Lower lobe of right lung (tissue), 2 donors: ENCODE results near the gene SPO11. TPM values are rescaled to one million over a fixed set of nuclear protein-coding genes. Genes with fewer than 3 reads are reported as not detected.

Experiments
- ATAC-seq, 2 donors: fragments of 200-7000 bp; cut with Tn5 transposase; one replicate each; pipeline ENCODE4 v1.9.1; 2020 to 2022; ENCODE audit warnings: mild to moderate bottlenecking in 2 of 2, moderate library complexity in 2 of 2
- DNase-seq: peaks from one replicate; pipeline ENCODE4 v3.0.0-alpha.2; 2020
- H3K27ac ChIP-seq: fragments of 200-600 bp; one replicate; pipeline ENCODE4 v1.8.0; 2022
- H3K27me3 ChIP-seq: fragments of 200-600 bp; one replicate; pipeline ENCODE4 v1.8.0; 2022; ENCODE audit warnings: low read depth
- H3K36me3 ChIP-seq: fragments of 200-600 bp; one replicate; pipeline ENCODE4 v1.8.0; 2022; ENCODE audit warnings: mild to moderate bottlenecking
- H3K4me1 ChIP-seq: fragments of 200-600 bp; one replicate; pipeline ENCODE4 v1.8.0; 2022
- H3K4me3 ChIP-seq: fragments of 200-600 bp; one replicate; pipeline ENCODE4 v1.8.0; 2022; ENCODE audit warnings: mild to moderate bottlenecking
- H3K9me3 ChIP-seq: fragments of 200-600 bp; one replicate; pipeline ENCODE4 v1.8.0; 2022
- intact Hi-C: fragments of 100-400 bp; cut with DNase I; formaldehyde crosslinking; loops from one replicate; pipeline ENCODE4 v1.11.0; 2022
- total RNA-seq: library from RNA; stranded (reverse); fragmentation: NEBNext Ultra II Directional; extraction: Animal tissue kit (Norgen Biotek cat#: 25700); gene quantifications from one replicate; pipeline ENCODE4 v1.2.1, GENCODE V29; 2021
- TF ChIP-seq, protein P1 (sequence below): fragments of 200-600 bp; IDR thresholded peaks from one replicate; pipeline ENCODE4 v1.8.0; 2022; ENCODE audit warnings: antibody characterized with exemption, mild to moderate bottlenecking
- donor health status: DM: no; HTN: yes; CAD: no; lungs with severe emphysema.

SPO11 gene
- total RNA-seq, 1 donor from 2014 or later: not detected

DNA sequence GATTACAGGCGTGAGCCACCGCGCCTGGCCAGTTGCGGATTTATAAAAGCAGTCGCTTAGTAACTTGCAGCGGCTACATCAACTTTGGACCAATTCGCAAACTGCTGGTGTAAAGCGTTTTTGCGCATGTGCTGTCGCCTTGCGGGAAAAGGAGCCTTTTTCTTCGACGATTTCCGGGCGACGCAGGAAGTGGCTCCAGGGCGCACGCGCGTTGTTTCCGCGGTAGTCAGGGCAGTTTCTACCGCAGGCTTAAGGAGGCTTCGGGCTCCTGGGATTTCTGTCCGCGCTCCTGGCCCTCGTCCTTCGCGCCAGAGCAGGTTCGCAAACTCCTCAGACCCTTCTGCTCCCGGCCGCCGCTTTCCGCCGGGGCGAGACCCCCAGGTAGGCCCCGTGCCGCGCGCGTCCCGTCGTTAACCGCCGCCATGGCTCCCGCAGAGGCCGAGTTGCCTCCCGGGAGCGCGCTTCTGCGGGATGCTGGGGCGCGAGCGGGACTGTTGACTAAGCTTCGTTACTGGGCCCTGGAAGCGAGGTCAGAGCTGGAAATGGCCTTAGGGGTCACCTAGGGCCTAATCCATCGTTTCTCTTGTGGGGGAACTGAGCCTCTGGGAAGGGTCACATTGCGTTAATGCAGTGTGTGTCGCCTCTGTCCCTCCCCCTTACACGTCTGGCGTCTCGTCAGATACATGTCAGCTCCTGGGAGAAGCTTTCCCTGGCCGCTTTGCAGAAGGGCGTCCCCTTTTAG is 21.6 kb downstream of the SPO11 start, which contains the start of gene RAE1:
TSS of gene RAE1 (plus strand) at position 214 of the 742 bp plus-strand sequence. CDS start 2,784 bp downstream, outside the sequence.
- no peaks in the 10 kb centered on the region for H3K27me3 ChIP-seq
- peak; percentile 92 to 97 for ATAC-seq
- DNase-seq: peak; percentile 93
- intact Hi-C loops: no loop called here
- peak within 1 kb of the TSS; percentile 98 for H3K4me3 ChIP-seq
- no peaks in the 10 kb centered on the region for H3K36me3 ChIP-seq
- H3K9me3 ChIP-seq: no peaks in the 10 kb centered on the region
- peak within 1 kb of the TSS; percentile 91 for H3K27ac ChIP-seq
- TF ChIP-seq, protein P1, sequence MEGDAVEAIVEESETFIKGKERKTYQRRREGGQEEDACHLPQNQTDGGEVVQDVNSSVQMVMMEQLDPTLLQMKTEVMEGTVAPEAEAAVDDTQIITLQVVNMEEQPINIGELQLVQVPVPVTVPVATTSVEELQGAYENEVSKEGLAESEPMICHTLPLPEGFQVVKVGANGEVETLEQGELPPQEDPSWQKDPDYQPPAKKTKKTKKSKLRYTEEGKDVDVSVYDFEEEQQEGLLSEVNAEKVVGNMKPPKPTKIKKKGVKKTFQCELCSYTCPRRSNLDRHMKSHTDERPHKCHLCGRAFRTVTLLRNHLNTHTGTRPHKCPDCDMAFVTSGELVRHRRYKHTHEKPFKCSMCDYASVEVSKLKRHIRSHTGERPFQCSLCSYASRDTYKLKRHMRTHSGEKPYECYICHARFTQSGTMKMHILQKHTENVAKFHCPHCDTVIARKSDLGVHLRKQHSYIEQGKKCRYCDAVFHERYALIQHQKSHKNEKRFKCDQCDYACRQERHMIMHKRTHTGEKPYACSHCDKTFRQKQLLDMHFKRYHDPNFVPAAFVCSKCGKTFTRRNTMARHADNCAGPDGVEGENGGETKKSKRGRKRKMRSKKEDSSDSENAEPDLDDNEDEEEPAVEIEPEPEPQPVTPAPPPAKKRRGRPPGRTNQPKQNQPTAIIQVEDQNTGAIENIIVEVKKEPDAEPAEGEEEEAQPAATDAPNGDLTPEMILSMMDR: no peak
- H3K4me1 ChIP-seq: peaks cover 12% of the 10 kb centered on the region

DNA sequence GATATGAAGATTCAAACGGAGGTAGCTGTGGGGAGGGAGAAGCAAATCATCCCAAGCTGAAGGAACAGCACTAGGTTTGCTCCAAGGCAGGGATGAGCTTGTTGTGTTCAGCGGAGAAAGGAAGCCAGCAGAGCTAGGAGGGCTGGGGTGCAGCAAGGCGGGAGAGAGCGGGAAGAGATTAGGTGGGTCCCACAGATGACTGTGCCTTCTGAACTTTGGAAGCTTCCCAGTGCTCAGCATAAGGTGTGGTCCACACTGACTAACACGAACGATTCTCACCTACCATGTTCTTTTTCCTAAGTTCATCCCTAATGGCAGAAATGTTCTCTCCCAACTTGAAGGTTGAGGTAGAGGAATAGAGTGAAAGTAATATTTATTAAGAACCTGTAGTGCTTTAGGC is 22.7 kb downstream of the SPO11 start:
- TF ChIP-seq, protein P1: no peak
- peak overlapping the region; percentile 98 for H3K4me3 ChIP-seq
- ATAC-seq (no peak), DNase-seq (no peak)
- no peaks in the 10 kb centered on the region for H3K9me3 ChIP-seq
- intact Hi-C loops: no loop called here
- H3K4me1 ChIP-seq: peaks cover 12% of the 10 kb centered on the region
- H3K36me3 ChIP-seq: no peaks in the 10 kb centered on the region
- no peaks in the 10 kb centered on the region for H3K27me3 ChIP-seq
- no peak overlapping the region for H3K27ac ChIP-seq

DNA sequence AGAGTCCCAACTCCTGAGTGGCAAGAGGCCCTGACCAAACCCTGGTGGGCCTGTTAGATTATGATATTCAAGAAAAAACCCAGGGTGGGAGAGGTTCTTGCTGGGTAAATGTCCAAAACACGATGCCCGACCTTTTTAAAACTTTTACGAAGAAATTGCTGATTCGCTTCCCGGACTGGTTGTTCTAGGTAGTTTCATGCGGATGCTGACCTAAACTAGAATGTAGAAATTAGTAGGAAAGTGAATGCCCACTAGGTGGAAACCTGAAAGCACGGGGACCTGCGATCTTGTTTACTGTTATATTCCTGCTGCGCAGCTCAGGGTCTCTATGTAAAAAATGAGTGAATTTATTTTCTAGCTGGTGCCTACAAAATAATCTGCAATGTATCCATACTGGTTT is 23.7 kb downstream of the SPO11 start:
- H3K27me3 ChIP-seq: no peaks in the 10 kb centered on the region
- no peaks in the 10 kb centered on the region for H3K36me3 ChIP-seq
- no peak overlapping the region for H3K27ac ChIP-seq
- no peaks in the 10 kb centered on the region for H3K9me3 ChIP-seq
- DNase-seq: no peak
- H3K4me3 ChIP-seq: no peak overlapping the region
- TF ChIP-seq, protein P1: no peak
- peaks cover 12% of the 10 kb centered on the region for H3K4me1 ChIP-seq
- no peak for ATAC-seq
- intact Hi-C loops: no loop called here

DNA sequence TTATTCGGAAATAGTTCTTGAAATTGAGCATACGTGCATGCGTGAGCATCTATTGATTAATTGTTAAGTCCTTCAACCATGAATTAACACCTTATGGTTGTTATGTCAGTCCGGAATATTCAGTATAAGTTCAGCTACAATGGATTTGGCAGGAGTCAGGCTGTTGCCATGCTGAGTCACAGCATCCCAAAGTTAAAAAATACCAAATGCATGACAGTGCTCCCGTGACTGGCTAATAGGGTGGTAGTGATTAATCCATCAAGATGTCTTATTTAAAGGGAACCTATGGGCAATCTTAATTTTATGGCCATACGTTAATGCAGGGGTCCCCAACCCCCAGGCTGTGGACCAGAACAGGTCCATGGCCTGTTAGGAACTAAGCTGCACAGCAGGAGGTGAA is 31.9 kb downstream of the SPO11 start:
- Histone ChIP-seq H3K4me1 (no peaks in the 10 kb centered on the region), H3K36me3 (no peaks in the 10 kb centered on the region), H3K27ac (no peak overlapping the region), H3K4me3 (no peak overlapping the region), H3K27me3 (no peaks in the 10 kb centered on the region), H3K9me3 (no peaks in the 10 kb centered on the region)
- TF ChIP-seq, protein P1: no peak
- intact Hi-C loops: no loop called here
- DNase-seq: no peak
- no peak for ATAC-seq

DNA sequence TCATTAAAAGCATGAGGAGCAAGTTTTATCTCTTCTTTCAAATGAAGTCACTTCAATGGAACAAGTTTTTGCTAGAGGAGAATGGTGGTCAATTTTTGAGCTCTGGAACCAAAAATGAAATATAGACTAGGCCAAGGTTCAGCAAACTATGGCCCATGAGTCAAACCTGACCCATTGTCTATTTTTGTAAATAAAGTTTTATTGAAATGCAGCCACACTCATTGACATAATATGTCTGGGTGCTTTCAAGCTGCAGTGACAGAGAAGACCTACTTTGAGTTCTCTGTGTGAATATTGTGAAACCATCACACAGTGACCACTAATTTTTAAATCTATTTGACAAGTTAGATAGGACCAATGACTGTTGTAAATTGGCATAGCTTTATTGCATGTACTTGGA is 34.8 kb downstream of the SPO11 start:
- Histone ChIP-seq H3K4me1 (no peaks in the 10 kb centered on the region), H3K36me3 (no peaks in the 10 kb centered on the region), H3K27me3 (no peaks in the 10 kb centered on the region), H3K4me3 (no peak overlapping the region), H3K27ac (no peak overlapping the region), H3K9me3 (no peaks in the 10 kb centered on the region)
- ATAC-seq: no peak
- DNase-seq: no peak
- intact Hi-C loops: no loop called here
- TF ChIP-seq, protein P1: no peak
